ENCODE results near the gene PRPF39.

PRPF39 gene, protein sequence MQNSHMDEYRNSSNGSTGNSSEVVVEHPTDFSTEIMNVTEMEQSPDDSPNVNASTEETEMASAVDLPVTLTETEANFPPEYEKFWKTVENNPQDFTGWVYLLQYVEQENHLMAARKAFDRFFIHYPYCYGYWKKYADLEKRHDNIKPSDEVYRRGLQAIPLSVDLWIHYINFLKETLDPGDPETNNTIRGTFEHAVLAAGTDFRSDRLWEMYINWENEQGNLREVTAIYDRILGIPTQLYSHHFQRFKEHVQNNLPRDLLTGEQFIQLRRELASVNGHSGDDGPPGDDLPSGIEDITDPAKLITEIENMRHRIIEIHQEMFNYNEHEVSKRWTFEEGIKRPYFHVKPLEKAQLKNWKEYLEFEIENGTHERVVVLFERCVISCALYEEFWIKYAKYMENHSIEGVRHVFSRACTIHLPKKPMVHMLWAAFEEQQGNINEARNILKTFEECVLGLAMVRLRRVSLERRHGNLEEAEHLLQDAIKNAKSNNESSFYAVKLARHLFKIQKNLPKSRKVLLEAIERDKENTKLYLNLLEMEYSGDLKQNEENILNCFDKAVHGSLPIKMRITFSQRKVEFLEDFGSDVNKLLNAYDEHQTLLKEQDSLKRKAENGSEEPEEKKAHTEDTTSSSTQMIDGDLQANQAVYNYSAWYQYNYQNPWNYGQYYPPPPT

DNA sequence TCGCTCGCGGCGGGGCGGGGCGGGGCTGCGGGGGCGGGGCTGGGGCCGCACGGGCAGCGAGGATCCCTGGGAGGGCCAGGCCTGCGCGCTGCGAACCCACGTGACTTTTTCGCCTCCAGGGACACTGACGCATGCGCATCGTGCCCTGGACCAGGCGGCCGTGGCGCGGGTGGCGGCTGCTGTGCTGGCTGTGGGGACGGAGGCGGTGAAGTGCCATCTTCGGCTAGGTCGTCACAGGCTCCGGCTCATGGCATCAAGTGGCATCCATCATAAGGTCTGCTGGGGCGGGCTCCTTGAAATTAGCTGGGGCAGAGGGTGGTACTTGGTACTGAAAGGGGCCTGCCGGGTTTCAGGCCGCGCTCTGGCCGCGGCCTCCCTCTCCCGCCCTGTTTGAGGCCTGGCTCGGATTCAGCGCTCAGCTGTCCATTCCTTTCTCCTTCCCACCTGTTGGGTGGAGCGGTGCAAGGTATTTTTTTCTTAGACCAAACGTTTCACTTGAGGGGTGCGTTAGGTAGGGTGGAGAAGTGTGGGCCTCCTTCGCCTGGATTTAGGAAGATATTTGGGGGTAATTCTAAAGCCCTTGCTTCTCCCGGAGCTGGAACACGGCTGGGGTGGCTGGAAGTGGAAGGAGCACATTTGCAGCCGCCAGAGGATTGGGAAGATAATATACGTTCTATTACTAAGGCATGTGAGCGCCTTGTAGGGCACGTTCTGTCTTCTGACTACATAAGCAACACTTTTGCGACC, at the start of gene PRPF39:
Gene PRPF39 (plus strand): TSS at position 141 of the 747 bp plus-strand sequence. CDS start 11,124 bp downstream, outside the sequence.
- Histone ChIP-seq H3K79me2 (ENCODE audit: insufficient read depth, low read length) (peaks cover 52% of the 10 kb centered on the region), H3K4me2 (ENCODE audit: low read depth, low read length, poor library complexity, severe bottlenecking) (peak within 1 kb of the TSS; percentile 100), H3K9ac (ENCODE audit: low read depth, low read length, poor library complexity, severe bottlenecking) (peak within 1 kb of the TSS; percentile 97), H3K4me1 (ENCODE audit: insufficient read depth, low read length, poor library complexity, severe bottlenecking) (peaks cover 51% of the 10 kb centered on the region), H3F3A (ENCODE audit: low read depth) (no peaks in the 10 kb centered on the region), H4K20me1 (ENCODE audit: insufficient read depth, low read length, poor library complexity, severe bottlenecking) (peaks cover 47% of the 10 kb centered on the region), H3K36me3 (ENCODE audit: insufficient read depth, low read length) (0 out of 2 replicates have a peak, but pooled peaks cover 2% of the 10 kb centered on the region), H3K4me3 (ENCODE audit: low read length, poor library complexity, severe bottlenecking) (peak within 1 kb of the TSS; percentile 100), H3K9me2 (replicated peaks; ENCODE audit: low read depth, low read length) (no peaks in the 10 kb centered on the region), H3K27me3 (ENCODE audit: insufficient read depth, low read length, poor library complexity, severe bottlenecking) (no peaks in the 10 kb centered on the region), H3K9me3 (ENCODE audit: insufficient read depth, low read depth, low read length) (no peaks in the 10 kb centered on the region), H2AFZ (ENCODE audit: low read length) (peak within 1 kb of the TSS; percentile 100)
- no peak for TF ChIP-seq EZH2phosphoT487 (IDR thresholded peaks at IDR 0.05; ENCODE audit: borderline replicate concordance)
- TF ChIP-seq, protein P1, sequence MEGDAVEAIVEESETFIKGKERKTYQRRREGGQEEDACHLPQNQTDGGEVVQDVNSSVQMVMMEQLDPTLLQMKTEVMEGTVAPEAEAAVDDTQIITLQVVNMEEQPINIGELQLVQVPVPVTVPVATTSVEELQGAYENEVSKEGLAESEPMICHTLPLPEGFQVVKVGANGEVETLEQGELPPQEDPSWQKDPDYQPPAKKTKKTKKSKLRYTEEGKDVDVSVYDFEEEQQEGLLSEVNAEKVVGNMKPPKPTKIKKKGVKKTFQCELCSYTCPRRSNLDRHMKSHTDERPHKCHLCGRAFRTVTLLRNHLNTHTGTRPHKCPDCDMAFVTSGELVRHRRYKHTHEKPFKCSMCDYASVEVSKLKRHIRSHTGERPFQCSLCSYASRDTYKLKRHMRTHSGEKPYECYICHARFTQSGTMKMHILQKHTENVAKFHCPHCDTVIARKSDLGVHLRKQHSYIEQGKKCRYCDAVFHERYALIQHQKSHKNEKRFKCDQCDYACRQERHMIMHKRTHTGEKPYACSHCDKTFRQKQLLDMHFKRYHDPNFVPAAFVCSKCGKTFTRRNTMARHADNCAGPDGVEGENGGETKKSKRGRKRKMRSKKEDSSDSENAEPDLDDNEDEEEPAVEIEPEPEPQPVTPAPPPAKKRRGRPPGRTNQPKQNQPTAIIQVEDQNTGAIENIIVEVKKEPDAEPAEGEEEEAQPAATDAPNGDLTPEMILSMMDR (conservative IDR thresholded peaks at IDR 0.05; ENCODE audit: low read length): no peak

DNA sequence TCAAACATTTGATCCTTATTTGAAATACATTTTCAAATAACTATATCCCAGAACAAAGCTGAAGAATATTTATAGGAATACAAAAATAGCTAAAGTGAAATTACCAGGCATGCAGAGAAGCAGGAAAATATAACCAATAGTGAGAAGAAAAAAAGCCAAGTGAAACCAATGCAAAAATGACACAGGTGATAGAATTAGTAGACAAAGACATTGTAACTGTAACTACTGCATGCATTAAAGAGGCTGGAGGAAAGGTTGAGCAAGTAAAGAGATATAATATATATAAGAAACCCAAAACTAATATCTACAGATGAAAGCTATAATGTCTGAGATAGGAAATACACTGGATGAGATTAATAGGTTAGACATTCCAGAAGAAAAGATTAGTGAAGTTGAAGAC, 49.2 kb upstream of the PRPF39 start:
- Histone ChIP-seq H3K4me2 (ENCODE audit: low read depth, low read length, poor library complexity, severe bottlenecking) (no peak overlapping the region), H3K27me3 (ENCODE audit: insufficient read depth, low read length, poor library complexity, severe bottlenecking) (no peaks in the 10 kb centered on the region), H3K4me1 (ENCODE audit: insufficient read depth, low read length, poor library complexity, severe bottlenecking) (no peaks in the 10 kb centered on the region), H2AFZ (ENCODE audit: low read length) (no peak overlapping the region), H3F3A (ENCODE audit: low read depth) (no peaks in the 10 kb centered on the region), H4K20me1 (ENCODE audit: insufficient read depth, low read length, poor library complexity, severe bottlenecking) (no peaks in the 10 kb centered on the region), H3K79me2 (ENCODE audit: insufficient read depth, low read length) (no peaks in the 10 kb centered on the region), H3K9me3 (ENCODE audit: insufficient read depth, low read depth, low read length) (peaks cover 6% of the 10 kb centered on the region; the same call in 1 of the 2 replicates), H3K4me3 (ENCODE audit: low read length, poor library complexity, severe bottlenecking) (no peak overlapping the region), H3K9me2 (replicated peaks; ENCODE audit: low read depth, low read length) (no peaks in the 10 kb centered on the region), H3K9ac (ENCODE audit: low read depth, low read length, poor library complexity, severe bottlenecking) (no peak overlapping the region), H3K36me3 (ENCODE audit: insufficient read depth, low read length) (peaks cover 6% of the 10 kb centered on the region)
- TF ChIP-seq, protein P1 (conservative IDR thresholded peaks at IDR 0.05; ENCODE audit: low read length): no peak
- no peak for TF ChIP-seq EZH2phosphoT487 (IDR thresholded peaks at IDR 0.05; ENCODE audit: borderline replicate concordance)

DNA sequence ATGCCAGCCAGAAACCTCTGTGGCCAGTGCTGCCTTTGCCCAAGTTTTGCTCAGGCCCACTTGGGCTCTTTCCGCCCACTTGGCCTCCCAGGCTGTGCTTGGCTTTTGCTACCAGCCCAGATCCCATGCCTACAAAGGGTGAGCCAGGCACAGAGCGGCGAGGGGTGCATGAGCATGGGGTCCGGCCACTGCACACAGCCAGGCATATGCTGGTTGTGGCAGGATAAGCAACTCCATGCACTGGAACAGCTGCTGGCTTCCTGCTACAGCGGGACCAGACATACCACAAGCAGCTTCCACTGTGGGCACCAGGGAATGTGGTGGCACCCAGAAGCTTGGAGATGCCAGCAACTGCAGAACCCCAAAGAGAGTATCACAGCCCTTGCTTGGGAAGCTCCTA, 45.7 kb upstream of the PRPF39 start:
- H3K4me1 ChIP-seq (ENCODE audit: insufficient read depth, low read length, poor library complexity, severe bottlenecking): no peaks in the 10 kb centered on the region
- no peaks in the 10 kb centered on the region for H4K20me1 ChIP-seq (ENCODE audit: insufficient read depth, low read length, poor library complexity, severe bottlenecking)
- no peaks in the 10 kb centered on the region for H3K9me2 ChIP-seq (replicated peaks; ENCODE audit: low read depth, low read length)
- H3K9ac ChIP-seq (ENCODE audit: low read depth, low read length, poor library complexity, severe bottlenecking): no peak overlapping the region
- no peak overlapping the region for H2AFZ ChIP-seq (ENCODE audit: low read length)
- no peak overlapping the region for H3K4me3 ChIP-seq (ENCODE audit: low read length, poor library complexity, severe bottlenecking)
- no peaks in the 10 kb centered on the region for H3K79me2 ChIP-seq (ENCODE audit: insufficient read depth, low read length)
- H3K36me3 ChIP-seq (ENCODE audit: insufficient read depth, low read length): peaks cover 6% of the 10 kb centered on the region
- H3K27me3 ChIP-seq (ENCODE audit: insufficient read depth, low read length, poor library complexity, severe bottlenecking): no peaks in the 10 kb centered on the region
- H3K4me2 ChIP-seq (ENCODE audit: low read depth, low read length, poor library complexity, severe bottlenecking): no peak overlapping the region
- H3F3A ChIP-seq (ENCODE audit: low read depth): no peaks in the 10 kb centered on the region
- TF ChIP-seq EZH2phosphoT487 (IDR thresholded peaks at IDR 0.05; ENCODE audit: borderline replicate concordance): no peak
- TF ChIP-seq, protein P1 (conservative IDR thresholded peaks at IDR 0.05; ENCODE audit: low read length): no peak
- H3K9me3 ChIP-seq (ENCODE audit: insufficient read depth, low read depth, low read length): peaks cover 6% of the 10 kb centered on the region; the same call in 1 of the 2 replicates

Data from Loucy (cell line).